Cerebellar cortex (tissue), 1 donor: ENCODE results near the gene TTC23.

Experiments used
- DNase-seq: peaks from one replicate; pipeline ENCODE4 v3.0.0-alpha.2; 2015; ENCODE audit warnings: low spot score

TTC23 gene

DNA sequence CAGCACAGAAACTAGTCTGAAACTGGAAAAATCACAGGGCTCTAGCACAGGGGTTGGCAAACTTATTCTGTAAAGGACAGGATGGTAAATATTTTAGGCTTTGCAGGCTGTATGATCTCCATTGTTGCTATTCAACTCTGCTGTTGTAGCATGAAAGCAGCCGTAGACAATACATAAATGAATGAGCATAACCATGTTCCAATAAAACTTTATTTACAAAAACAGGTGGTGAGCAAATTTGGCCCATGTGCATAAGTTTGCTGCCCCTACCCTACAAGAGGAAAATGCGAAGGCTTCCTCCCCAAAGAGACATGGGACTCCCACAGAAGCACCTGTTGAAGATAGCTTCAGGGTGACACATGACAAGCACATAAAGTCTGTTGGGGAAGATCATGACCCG, 85.3 kb downstream of the TTC23 start:
- no peak for DNase-seq

GRCh38 chr15:99163271-99164062, 85.9 kb downstream of the TTC23 start:
- DNase-seq = no peak

DNA sequence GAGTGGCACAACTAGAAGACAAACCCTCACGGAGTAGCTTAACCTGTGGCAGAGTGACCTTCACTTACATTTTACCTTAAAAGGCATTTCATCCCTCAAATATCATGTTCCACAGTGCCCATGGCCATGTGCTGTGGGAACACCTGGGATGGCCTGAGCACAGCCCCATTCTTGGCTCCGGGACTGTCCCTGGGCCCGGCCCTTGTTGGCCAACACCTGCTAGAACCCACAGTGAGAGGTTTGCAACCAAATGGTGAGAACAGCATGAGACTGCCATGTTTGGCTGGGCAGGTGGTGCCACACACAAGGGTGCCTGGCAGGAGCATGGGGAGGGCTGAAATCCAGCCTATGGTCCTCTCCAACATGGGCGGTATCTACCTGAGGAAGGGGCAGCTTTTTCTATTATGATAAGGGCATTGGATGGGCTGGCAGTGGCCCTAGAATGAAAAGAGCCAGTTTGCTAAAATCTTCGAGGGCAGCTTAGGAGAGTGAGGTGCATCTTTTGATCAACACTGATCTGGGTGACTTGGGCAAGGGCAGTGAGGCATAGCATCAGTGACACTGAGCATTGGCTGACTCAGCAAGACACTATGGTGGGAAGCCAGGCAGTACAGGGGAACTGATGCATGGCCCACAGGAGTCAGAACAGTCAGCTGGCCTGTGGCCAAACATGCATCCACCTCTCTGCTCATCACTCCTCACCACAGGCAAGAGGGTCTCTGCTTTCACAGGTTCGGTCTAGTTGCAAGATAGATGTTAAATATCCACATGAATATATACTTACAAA, 90.6 kb downstream of the TTC23 start:
- DNase-seq = no peak

- DNase-seq = no peak
Observed at GRCh38 chr15:99157456-99157855, 91.9 kb downstream of the TTC23 start.

- DNase-seq = no peak
Observed at GRCh38 chr15:99155961-99156443, 93.4 kb downstream of the TTC23 start.

GRCh38 chr15:99154271-99154670, 95.1 kb downstream of the TTC23 start:
- no peak for DNase-seq

GRCh38 chr15:99153026-99153535, 96.3 kb downstream of the TTC23 start:
- no peak for DNase-seq

DNA sequence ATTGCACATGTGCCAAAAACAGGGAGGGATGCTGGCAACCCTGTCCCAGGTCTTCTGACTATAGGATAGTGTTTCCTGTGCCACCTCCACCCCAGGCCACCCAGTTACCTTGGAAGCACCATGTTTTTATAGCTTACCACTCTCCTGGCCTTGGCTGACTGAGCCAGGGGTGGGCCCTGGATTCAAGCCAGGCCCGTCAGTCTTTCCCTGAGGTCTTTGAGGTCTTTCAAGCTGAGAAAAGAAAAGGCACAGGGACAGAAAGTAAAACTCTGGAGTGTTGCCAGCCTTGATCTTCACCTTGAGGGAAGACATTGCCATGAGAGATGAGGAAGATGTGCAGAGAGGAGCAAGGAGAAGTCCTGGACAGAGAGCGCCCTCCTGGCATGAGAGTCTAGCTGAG, 98.2 kb downstream of the TTC23 start:
- DNase-seq = no peak

DNA sequence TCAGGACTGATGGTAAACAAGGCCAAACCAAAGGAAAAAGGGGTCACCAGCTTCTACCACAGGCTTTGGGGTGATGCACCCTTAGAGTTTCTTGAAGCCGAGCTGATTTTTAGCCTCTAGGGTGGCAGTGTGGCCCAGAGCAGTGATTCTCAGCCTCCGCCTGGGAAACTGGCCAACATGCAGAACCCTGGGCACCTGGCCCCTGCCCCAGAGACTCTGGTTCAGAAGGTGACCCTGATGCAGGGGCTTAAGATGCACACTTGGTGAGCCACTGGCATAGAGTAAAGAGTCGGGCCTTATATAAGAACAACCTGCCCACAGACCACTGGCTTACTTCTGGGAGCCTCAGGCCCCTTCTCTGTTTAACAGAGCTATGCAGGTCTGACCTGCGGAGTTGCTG, 100.0 kb downstream of the TTC23 start:
- no peak for DNase-seq

DNA sequence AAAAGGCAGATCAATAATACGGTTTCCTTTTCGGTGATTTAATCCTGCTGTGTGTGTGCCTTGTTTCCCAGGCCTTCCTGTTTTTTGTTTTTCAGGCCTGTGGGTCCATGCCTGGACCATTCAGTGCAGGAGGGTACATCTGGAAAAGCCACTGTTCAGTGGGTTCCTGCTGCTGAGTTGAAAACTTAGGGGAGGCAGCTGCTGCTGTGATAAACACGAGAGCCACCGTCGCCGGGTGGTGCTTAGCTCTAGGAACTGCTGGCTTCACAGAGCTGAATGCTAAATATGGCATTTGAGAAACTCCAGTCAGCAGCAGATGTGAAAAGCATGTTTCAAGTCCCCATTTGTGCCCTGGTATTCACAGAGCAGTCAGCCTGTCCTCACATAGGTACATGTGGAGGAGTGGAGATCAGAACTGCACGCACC, 100.5 kb downstream of the TTC23 start:
- DNase-seq = no peak

- DNase-seq = no peak
Observed at GRCh38 chr15:99146661-99147060, 102.7 kb downstream of the TTC23 start.

- no peak for DNase-seq
Observed at GRCh38 chr15:99145778-99146177, 103.6 kb downstream of the TTC23 start.

DNA sequence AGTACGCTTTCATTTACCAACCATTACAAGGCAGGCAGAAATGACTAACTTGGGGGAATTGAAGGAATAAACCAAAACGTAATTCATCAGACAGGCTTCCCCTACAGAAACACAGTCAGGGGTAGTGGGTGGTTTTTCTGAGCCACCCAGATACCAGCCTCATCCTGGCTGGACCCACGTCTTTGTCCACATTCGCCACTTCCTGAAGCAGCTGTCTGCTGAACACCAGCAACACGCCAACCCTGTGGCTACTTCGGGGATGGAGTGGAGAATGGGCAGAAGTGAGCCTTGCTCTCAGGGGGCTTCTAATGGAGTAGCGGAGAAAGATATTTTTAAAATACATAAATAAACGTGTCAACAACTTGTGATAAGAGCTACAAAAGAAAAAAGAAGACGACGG, 104.4 kb downstream of the TTC23 start:
- DNase-seq = no peak

DNA sequence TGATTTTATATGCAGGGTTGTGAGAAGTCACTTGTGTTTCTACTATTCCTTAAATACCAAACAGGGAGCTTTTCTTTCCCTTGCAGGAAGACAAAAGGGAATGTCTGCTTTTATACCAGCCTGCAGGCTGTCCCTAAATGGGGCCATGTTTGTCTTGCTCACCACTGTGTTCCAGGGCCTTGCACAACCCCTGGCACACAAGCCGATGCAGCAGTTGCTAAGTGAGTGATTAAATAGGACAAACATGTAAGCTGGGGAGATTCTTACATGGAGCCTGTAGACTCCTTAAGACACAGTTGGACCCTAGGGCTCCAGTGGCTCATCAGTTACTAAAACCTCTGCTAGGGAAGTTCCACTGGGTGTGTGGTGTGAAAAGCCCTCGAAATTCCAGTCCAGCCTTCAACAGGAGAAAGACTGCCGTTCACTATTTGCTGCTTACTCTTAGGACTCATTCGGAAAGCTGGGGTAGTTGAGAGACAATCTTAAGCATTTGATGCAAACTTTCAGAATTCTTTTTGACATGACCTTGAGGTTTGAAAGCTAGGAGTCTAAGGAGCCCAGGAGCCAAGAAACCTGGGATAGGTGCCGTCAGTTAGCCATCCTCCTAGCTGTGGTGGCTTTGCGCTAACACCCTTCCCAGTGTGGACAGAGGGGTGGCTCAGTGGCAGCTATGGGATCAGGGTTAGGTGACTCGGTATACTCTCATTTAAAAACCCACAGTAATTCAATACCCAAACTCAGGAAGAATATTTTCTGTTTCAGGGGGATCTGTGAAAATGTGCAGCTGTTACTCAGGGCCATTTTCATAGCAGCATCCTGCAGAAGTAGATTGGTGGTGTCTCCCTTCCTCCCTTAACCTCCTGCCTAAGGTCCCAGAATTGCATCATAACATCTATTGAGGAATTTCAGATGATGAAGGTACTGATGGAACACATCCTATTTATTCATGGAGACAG, 105.4 kb downstream of the TTC23 start:
- no peak for DNase-seq

GRCh38 chr15:99143242-99143641, 106.1 kb downstream of the TTC23 start:
- DNase-seq = no peak

DNA sequence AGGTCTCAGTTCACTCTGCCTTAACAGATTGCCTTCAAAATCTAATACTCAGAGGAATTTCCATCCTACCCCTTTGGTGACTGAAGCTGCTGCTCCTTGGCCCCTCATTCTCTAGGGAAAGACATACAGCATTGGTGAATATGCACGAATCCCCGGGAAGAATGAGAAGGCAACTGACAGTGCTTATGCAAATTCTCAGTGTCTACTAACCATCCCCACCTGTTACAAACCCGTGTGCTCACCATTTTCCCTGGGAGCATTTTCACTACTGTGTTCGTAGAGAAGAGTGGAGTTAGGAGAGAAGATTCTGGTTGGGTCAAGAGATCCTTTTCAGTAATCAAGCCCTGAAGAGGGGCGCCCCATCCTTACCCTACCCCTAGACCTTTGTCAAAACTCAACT, 106.8 kb downstream of the TTC23 start:
- DNase-seq = no peak

DNA sequence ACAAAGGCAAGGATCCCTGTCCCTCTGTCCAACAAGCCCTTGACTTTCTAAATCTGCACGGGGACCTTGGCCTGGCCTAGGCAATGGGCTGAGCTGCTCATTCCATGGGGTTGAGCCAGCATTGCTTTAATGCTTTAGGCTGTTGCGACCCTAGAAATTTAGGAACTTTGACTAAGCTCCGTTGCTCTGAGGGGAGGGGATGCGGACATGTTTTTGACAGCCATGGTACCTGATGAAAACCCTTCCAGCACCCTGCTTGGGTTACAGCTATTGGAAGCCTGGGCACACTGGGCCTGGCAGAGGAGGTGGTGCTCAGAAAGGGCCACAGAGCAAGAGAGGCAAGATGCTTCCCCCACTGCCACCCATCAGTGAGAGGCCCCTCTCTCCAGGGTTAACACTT, 107.4 kb downstream of the TTC23 start:
- DNase-seq = no peak

DNA sequence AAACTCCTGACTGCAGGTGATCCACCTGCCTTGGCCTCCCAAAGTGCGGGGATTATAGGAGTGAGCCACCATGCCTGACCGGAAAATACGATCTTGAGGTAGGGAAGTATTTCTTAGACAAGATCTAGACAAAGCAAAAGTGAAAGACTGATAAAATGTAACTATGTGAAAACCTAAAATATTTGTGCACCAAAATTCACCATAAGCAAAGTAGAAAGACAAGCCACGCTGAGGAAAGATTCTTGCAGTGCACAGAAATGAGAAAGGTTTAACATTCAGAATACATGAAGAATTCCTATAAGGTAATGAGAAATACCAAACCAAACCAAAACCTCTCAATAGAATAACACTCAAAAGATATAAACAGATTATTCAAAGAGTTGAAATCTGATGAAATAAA, 108.8 kb downstream of the TTC23 start:
- DNase-seq = no peak

DNA sequence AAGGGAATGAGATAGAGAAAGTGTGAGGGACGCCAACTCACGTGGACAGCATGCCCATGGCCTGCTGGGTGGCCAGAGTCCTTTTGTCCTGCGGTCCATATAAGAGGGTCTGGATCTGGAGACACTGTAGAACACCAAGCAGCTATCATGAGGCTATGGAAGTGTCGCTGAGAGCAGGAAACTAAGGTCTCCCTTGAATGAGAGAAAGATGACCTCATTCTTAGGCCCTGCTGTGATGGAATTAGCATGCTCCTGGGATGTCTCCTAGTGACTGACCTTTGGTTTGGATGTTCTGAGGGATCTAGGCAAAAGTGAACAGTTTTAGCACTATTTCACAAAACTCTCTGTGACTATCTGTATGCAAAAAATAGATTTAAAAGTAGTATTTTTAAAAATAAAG, 110.1 kb downstream of the TTC23 start:
- DNase-seq = no peak

DNA sequence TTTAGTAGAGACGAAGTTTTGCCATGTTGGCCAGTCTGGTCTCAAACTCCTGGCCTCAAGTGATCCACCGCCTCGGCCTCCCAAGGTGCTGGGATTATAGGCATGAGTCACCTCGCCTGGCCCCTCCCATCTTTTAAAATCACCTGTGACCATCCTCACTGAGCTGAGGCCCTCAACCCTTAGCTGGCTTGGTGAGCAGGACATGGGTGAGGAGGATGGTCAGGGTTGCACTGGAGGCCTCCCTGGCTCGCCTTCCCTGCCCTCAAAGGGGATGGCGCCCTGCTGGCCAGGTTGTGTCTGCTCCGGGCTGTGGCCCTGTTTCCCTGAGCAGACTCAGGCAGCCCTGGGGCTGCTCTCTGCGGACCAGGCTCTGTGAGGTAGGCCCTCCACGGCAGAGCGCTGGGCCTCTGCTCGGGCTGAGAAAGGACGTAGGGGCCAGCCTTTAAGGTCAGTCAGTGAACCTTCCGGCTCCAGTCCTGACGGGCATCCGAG, 110.8 kb downstream of the TTC23 start:
- DNase-seq = no peak

DNA sequence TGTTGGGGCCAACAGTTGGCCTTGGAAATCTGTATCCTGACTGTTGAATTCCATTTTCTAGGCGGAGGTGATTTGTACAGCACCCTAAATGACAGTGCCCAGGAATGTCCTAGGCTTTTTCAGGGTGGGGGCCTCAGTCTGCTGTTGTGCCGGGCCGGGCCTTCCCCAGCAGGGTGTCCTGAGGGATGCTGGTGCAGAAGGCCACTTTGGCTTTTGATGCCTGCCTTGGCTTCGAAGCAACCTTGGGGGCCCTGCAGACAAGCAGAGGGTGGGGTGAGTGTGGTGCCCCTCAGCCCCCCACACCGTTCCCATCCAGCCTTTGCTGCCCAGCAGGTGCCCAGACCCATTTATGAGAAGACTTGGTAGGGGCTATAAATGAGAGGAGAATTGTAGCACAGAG, 111.5 kb downstream of the TTC23 start:
- DNase-seq = no peak

GRCh38 chr15:99137111-99137546, 112.3 kb downstream of the TTC23 start:
- no peak for DNase-seq
